GM15510 (cell line): ENCODE data around the gene RASAL1.

Experiments used
- POLR2A ChIP-seq: IDR thresholded peaks from 3 replicates; pipeline ENCODE4 v1.6.1; 2011; ENCODE audit warnings: borderline replicate concordance; ENCODE audit not compliant: insufficient read length; ENCODE audit errors: extremely low read depth

The RASAL1 gene

GRCh38 chr12:113090740-113091139 is 44.8 kb downstream of the RASAL1 start:
- TF ChIP-seq POLR2A: no peak

- TF ChIP-seq POLR2A: no peak
These were observed 45.7 kb downstream of the RASAL1 start for GRCh38 chr12:113089839-113090238.

- TF ChIP-seq POLR2A: no peak
These were observed 46.4 kb downstream of the RASAL1 start for GRCh38 chr12:113088971-113089756.

GRCh38 chr12:113088037-113088436 is 47.5 kb downstream of the RASAL1 start:
- no peak for TF ChIP-seq POLR2A

- no peak for TF ChIP-seq POLR2A
These were observed 48.4 kb downstream of the RASAL1 start for GRCh38 chr12:113087193-113087592.

- no peak for TF ChIP-seq POLR2A
These were observed 49.1 kb downstream of the RASAL1 start for GRCh38 chr12:113086249-113087164.

GRCh38 chr12:113083863-113084435 is 51.6 kb downstream of the RASAL1 start:
- TF ChIP-seq POLR2A: no peak

GRCh38 chr12:113082486-113083148 is 52.9 kb downstream of the RASAL1 start:
- no peak for TF ChIP-seq POLR2A

- TF ChIP-seq POLR2A: no peak
These were observed 53.7 kb downstream of the RASAL1 start for GRCh38 chr12:113081873-113082272.

- no peak for TF ChIP-seq POLR2A
These were observed 57.7 kb downstream of the RASAL1 start for GRCh38 chr12:113077859-113078255.

- TF ChIP-seq POLR2A: no peak
These were observed 58.3 kb downstream of the RASAL1 start for GRCh38 chr12:113077057-113077858.

GRCh38 chr12:113075137-113075683 is 60.4 kb downstream of the RASAL1 start:
- no peak for TF ChIP-seq POLR2A

GRCh38 chr12:113073586-113073985 is 62.0 kb downstream of the RASAL1 start:
- TF ChIP-seq POLR2A: no peak

GRCh38 chr12:113072136-113072535 is 63.4 kb downstream of the RASAL1 start:
- no peak for TF ChIP-seq POLR2A
